ENCODE data around the gene SP4. TPM values are rescaled to one million over a fixed set of nuclear protein-coding genes. Genes with fewer than 3 reads are reported as not detected.

The SP4 gene
- total RNA-seq, 1 experiment from 2014 or later = 4.4 TPM

DNA sequence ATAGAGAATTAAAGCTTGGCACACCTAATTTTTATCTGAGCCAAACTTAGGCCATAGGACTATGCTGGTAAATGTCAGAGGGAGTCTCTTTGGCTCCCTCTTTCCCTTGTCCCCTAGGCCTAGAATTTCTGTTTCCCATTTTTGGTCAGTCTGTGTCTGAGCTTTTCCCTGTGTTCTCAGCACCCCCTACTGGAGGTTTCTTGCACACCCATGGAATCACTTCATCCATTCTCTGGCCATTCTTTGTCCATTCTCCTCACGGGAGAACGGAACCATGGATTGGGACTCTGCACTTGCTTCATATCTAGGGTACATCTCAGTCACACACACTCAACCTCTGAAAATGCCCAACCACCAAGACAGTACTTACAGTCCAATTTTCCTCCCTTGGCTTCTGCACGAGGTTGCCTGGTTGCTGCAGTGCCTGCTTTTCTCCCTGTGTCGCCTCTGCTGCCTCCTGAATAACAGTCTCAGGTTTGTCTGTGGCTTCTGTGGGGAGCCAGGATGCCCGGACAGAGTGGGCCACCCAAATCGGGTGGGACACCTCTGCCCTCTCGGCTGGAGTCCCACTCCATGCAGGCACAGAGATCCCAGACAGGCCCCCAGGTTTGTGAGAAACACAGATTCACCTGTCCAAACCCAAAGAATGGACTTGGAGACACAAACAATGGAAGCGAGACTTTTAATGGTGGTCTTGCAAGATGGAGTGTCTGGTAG is 79.9 kb downstream of the SP4 start:
- Mint-ChIP-seq H3K27ac (ENCODE audit: low read depth, unreplicated experiment) (no peak overlapping the region), H3K36me3 (ENCODE audit: insufficient read depth, unreplicated experiment) (no peaks in the 10 kb centered on the region), H3K9me3 (ENCODE audit: unreplicated experiment) (peaks cover 9% of the 10 kb centered on the region), H3K4me1 (ENCODE audit: insufficient read depth, unreplicated experiment) (no peaks in the 10 kb centered on the region), H3K27me3 (ENCODE audit: insufficient read depth, unreplicated experiment) (no peaks in the 10 kb centered on the region), H3K4me3 (ENCODE audit: unreplicated experiment) (no peak overlapping the region)
- TF ChIP-seq, protein P1, sequence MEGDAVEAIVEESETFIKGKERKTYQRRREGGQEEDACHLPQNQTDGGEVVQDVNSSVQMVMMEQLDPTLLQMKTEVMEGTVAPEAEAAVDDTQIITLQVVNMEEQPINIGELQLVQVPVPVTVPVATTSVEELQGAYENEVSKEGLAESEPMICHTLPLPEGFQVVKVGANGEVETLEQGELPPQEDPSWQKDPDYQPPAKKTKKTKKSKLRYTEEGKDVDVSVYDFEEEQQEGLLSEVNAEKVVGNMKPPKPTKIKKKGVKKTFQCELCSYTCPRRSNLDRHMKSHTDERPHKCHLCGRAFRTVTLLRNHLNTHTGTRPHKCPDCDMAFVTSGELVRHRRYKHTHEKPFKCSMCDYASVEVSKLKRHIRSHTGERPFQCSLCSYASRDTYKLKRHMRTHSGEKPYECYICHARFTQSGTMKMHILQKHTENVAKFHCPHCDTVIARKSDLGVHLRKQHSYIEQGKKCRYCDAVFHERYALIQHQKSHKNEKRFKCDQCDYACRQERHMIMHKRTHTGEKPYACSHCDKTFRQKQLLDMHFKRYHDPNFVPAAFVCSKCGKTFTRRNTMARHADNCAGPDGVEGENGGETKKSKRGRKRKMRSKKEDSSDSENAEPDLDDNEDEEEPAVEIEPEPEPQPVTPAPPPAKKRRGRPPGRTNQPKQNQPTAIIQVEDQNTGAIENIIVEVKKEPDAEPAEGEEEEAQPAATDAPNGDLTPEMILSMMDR (IDR thresholded peaks at IDR 0.05; ENCODE audit: unreplicated experiment) = peak; percentile 54
- intact Hi-C loops (cut with micrococcal nuclease) = loop anchor here (1.0 to 10.0 kb wide), 5 partner anchors 246 to 730 kb away; no protein-coding TSS in a partner anchor
- POLR2A ChIA-PET = interaction anchor here (0.7 kb wide), 1 partner anchor 80 kb away, joined by 3 read pairs; the partner anchor contains the start of gene SP4
- BruUV-seq (replicated peaks) = no TSS peak
- peak; percentile 58 for DNase-seq (ENCODE audit: unreplicated experiment)
- CTCF ChIA-PET = interaction anchor here (0.6 to 1.3 kb wide), 12 partner anchors 9 to 725 kb away, joined by 3 to 5 read pairs (median 3); no protein-coding TSS in a partner anchor

DNA sequence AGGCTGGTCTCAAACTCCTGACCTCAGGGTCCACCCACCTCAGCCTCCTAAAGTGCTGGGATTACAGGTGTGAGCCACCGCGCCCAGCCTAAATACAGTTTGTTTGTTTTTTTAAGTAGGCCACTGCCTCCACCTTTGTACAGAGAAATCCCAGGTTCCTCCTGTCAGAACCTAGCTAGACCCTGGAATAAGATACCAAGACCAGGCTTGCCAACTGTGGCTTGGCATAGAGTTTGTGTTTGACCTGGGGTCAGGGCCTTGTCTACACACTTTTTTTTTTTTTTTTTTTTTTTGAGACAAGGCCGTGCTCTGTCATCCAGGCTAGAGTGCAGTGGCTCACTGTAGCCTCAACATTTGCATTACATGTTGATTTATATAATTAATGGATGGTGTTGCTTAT is 80.7 kb downstream of the SP4 start:
- H3K4me3 Mint-ChIP-seq (ENCODE audit: unreplicated experiment) = no peak overlapping the region
- intact Hi-C loops (cut with micrococcal nuclease) = loop anchor here (5.0 to 10.0 kb wide), 2 partner anchors 514 to 731 kb away; no protein-coding TSS in a partner anchor
- no peak overlapping the region for H3K27ac Mint-ChIP-seq (ENCODE audit: low read depth, unreplicated experiment)
- no TSS peak for BruUV-seq (replicated peaks)
- TF ChIP-seq, protein P1 (IDR thresholded peaks at IDR 0.05; ENCODE audit: unreplicated experiment) = no peak
- H3K4me1 Mint-ChIP-seq (ENCODE audit: insufficient read depth, unreplicated experiment) = no peaks in the 10 kb centered on the region
- POLR2A ChIA-PET = no interaction called here
- peaks cover 9% of the 10 kb centered on the region for H3K9me3 Mint-ChIP-seq (ENCODE audit: unreplicated experiment)
- DNase-seq (ENCODE audit: unreplicated experiment) = no peak
- H3K27me3 Mint-ChIP-seq (ENCODE audit: insufficient read depth, unreplicated experiment) = no peaks in the 10 kb centered on the region
- no peaks in the 10 kb centered on the region for H3K36me3 Mint-ChIP-seq (ENCODE audit: insufficient read depth, unreplicated experiment)
- CTCF ChIA-PET = interaction anchor here (0.6 to 1.3 kb wide), 7 partner anchors 10 to 543 kb away, joined by 3 to 4 read pairs (median 3); no protein-coding TSS in a partner anchor

DNA sequence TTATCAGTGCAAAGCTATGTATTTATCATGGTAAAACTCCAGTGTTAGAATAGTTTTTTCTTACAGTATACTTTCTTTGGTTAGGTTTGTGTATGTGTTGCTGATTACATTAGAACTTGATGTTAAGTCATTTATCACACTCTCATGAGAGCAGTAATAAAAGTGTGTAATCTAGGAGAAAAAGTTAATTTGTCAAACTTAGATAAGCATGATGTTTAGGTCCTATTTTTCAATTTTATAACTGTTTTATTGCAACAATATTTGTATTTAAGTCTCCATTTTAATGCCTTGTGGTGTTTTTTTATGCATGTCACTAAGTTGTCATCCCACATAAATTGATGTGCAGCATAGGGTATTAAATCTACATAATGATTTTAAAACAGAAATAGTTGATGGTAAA is 86.2 kb downstream of the SP4 start:
- Mint-ChIP-seq H3K4me1 (ENCODE audit: insufficient read depth, unreplicated experiment) (no peaks in the 10 kb centered on the region), H3K9me3 (ENCODE audit: unreplicated experiment) (peaks cover 9% of the 10 kb centered on the region), H3K4me3 (ENCODE audit: unreplicated experiment) (no peak overlapping the region), H3K27ac (ENCODE audit: low read depth, unreplicated experiment) (no peak overlapping the region), H3K27me3 (ENCODE audit: insufficient read depth, unreplicated experiment) (no peaks in the 10 kb centered on the region), H3K36me3 (ENCODE audit: insufficient read depth, unreplicated experiment) (no peaks in the 10 kb centered on the region)
- DNase-seq (ENCODE audit: unreplicated experiment) = no peak
- TF ChIP-seq, protein P1 (IDR thresholded peaks at IDR 0.05; ENCODE audit: unreplicated experiment) = no peak
- ChIA-PET POLR2A (no interaction called here), CTCF (interaction anchor here (0.6 to 0.7 kb wide), 2 partner anchors 253 to 1134 kb away, joined by 3 read pairs; no protein-coding TSS in a partner anchor)
- intact Hi-C loops (cut with micrococcal nuclease) = no loop called here
- no TSS peak for BruUV-seq (replicated peaks)

DNA sequence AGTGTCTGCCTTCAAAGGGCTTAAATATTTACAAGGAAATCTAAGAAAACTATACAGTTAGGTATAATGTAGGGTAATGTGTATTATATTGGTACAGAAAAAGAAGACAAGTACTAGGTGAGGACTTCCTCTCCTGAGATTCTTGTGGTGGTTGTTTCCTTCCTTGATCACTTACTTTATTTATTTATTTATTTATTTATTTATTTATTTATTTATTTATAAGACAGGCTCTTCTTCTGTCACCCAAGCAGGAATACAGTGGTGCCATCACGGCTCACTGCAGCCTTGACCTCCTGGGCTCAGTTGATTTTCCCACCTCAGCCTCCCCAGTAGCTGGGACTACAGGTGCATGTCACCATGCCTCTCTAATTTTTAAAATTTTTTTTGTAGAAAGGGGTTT is 96.8 kb downstream of the SP4 start:
- Mint-ChIP-seq H3K36me3 (ENCODE audit: insufficient read depth, unreplicated experiment) (no peaks in the 10 kb centered on the region), H3K27me3 (ENCODE audit: insufficient read depth, unreplicated experiment) (no peaks in the 10 kb centered on the region), H3K27ac (ENCODE audit: low read depth, unreplicated experiment) (no peak overlapping the region), H3K9me3 (ENCODE audit: unreplicated experiment) (no peaks in the 10 kb centered on the region), H3K4me1 (ENCODE audit: insufficient read depth, unreplicated experiment) (peaks cover 4% of the 10 kb centered on the region), H3K4me3 (ENCODE audit: unreplicated experiment) (no peak overlapping the region)
- TF ChIP-seq, protein P1 (IDR thresholded peaks at IDR 0.05; ENCODE audit: unreplicated experiment) = no peak
- DNase-seq (ENCODE audit: unreplicated experiment) = no peak
- POLR2A ChIA-PET = no interaction called here
- BruUV-seq (replicated peaks) = no TSS peak
- CTCF ChIA-PET = interaction anchor here (1.2 kb wide), 1 partner anchor 186 kb away, joined by 3 read pairs; no protein-coding TSS in a partner anchor
- intact Hi-C loops (cut with micrococcal nuclease) = no loop called here

Data from MCF 10A (cell line).